GM23338 (cell line): ENCODE measurements around the gene CNTNAP2. TPM values are rescaled to one million over a fixed set of nuclear protein-coding genes. Genes with fewer than 3 reads are reported as not detected.
A peak's percentile ranks its signal among the peaks of the same experiment; 100 is the strongest.
"Not testable (repeated sequence)": the region's sequence is repeated elsewhere in the genome, so short reads cannot be mapped to it uniquely, and the experiment has no call there.

Experiments
- ATAC-seq: fragments of 200-7000 bp; cut with Tn5 transposase; 3 replicates; pipeline ENCODE4 v1.9.1; 2020
- DNase-seq: peaks from one replicate; pipeline ENCODE4 v3.0.0-alpha.2; 2015; ENCODE audit warnings: low spot score
- H2AFZ ChIP-seq: fragments of 200-600 bp; sonication (generic); 2 replicates; pipeline ENCODE4 v1.8.0; 2016; ENCODE audit warnings: antibody characterized with exemption, mild to moderate bottlenecking, moderate library complexity
- H3F3A ChIP-seq: fragments of 200-600 bp; sonication (generic); replicated peaks from 2 replicates; pipeline ENCODE4 v1.8.0; 2017; ENCODE audit warnings: antibody characterized with exemption, mixed run types, low read depth
- H3K27ac ChIP-seq: fragments of 200-600 bp; sonication (generic); 2 replicates; pipeline ENCODE4 v1.6.1; 2016; ENCODE audit warnings: low read depth
- H3K27me3 ChIP-seq: fragments of 200-600 bp; sonication (generic); 2 replicates; pipeline ENCODE4 v1.8.0; 2016; ENCODE audit warnings: mild to moderate bottlenecking, mixed run types, moderate library complexity; ENCODE audit not compliant: insufficient read depth
- H3K36me3 ChIP-seq: fragments of 200-600 bp; sonication (generic); 2 replicates; pipeline ENCODE4 v1.8.0; 2016; ENCODE audit warnings: mild to moderate bottlenecking; ENCODE audit not compliant: insufficient read depth
- H3K4me1 ChIP-seq: fragments of 200-600 bp; sonication (generic); 2 replicates; pipeline ENCODE4 v1.8.0; 2016; ENCODE audit warnings: mild to moderate bottlenecking, moderate library complexity; ENCODE audit not compliant: insufficient read depth
- H3K4me2 ChIP-seq: fragments of 200-600 bp; sonication (generic); 2 replicates; pipeline ENCODE4 v1.7.1; 2017; ENCODE audit warnings: mixed run types
- H3K4me3 ChIP-seq: fragments of 200-600 bp; sonication (generic); 2 replicates; pipeline ENCODE4 v1.6.1; 2016; ENCODE audit warnings: mixed run types
- H3K79me2 ChIP-seq: fragments of 200-600 bp; sonication (generic); replicated peaks from 2 replicates; pipeline ENCODE4 v1.8.0; 2017; ENCODE audit warnings: mild to moderate bottlenecking; ENCODE audit not compliant: insufficient read depth
- H3K9me2 ChIP-seq: fragments of 200-600 bp; sonication (generic); 2 replicates; pipeline ENCODE4 v1.8.0; 2017; ENCODE audit not compliant: insufficient read depth
- H4K20me1 ChIP-seq: fragments of 200-600 bp; sonication (generic); replicated peaks from 2 replicates; pipeline ENCODE4 v1.8.0; 2017; ENCODE audit warnings: mild to moderate bottlenecking; ENCODE audit not compliant: insufficient read depth
- H3K27ac Mint-ChIP-seq: 2 replicates; pipeline ENCODE4 v1.8.0; 2020; ENCODE audit warnings: inconsistent platforms, mild to moderate bottlenecking, moderate library complexity, mixed read lengths
- H3K27me3 Mint-ChIP-seq: 3 replicates; pipeline ENCODE4 v1.8.0; 2022; ENCODE audit warnings: low read depth, mild to moderate bottlenecking, moderate library complexity, mixed read lengths, inconsistent platforms; ENCODE audit not compliant: insufficient read depth, poor library complexity
- H3K36me3 Mint-ChIP-seq: 3 replicates; pipeline ENCODE4 v1.8.0; 2021; ENCODE audit warnings: low read depth, mild to moderate bottlenecking, inconsistent platforms, moderate library complexity, mixed read lengths
- H3K4me1 Mint-ChIP-seq: 3 replicates; pipeline ENCODE4 v1.8.0; 2020; ENCODE audit warnings: mild to moderate bottlenecking, inconsistent platforms, mixed read lengths
- H3K4me3 Mint-ChIP-seq: 3 replicates; pipeline ENCODE4 v1.8.0; 2021; ENCODE audit warnings: moderate library complexity, mild to moderate bottlenecking, inconsistent platforms, mixed read lengths
- H3K9me3 Mint-ChIP-seq: 3 replicates; pipeline ENCODE4 v1.8.0; 2020; ENCODE audit warnings: moderate library complexity, mild to moderate bottlenecking, inconsistent platforms, mixed read lengths
- CTCF ChIP-seq, 2 experiments: fragments of 200-600 bp in 1 of 2; sonication (generic) in 1 of 2; conservative IDR thresholded peaks; 2 replicates each; pipeline versions ENCODE4 v1.5.1 to v1.6.1; 2016 to 2017; ENCODE audit warnings: antibody characterized with exemption in 2 of 2, low read depth in 2 of 2, mild to moderate bottlenecking in 2 of 2, moderate library complexity in 1 of 2
- ETS1 ChIP-seq: IDR thresholded peaks from 2 replicates; pipeline ENCODE4 v1.6.1; 2016; ENCODE audit warnings: antibody characterized with exemption
- POLR2AphosphoS5 ChIP-seq: IDR thresholded peaks from 2 replicates; pipeline ENCODE4 v1.6.1; 2016; ENCODE audit warnings: antibody characterized with exemption, low read depth
- ZNF462 ChIP-seq: fragments of 250-450 bp; sonication (Bioruptor Pico); IDR thresholded peaks from 2 replicates; pipeline ENCODE4 v1.5.0; 2020; ENCODE audit warnings: mild to moderate bottlenecking, moderate library complexity
- polyA plus RNA-seq: library from polyadenylated mRNA; unstranded; fragments of >200 nt; fragmentation: Nextera tagmentation; extraction: Ambion mirVana; gene quantifications from 2 replicates; pipeline ENCODE4 v1.2.1, GENCODE V29; 2016
- total RNA-seq: library from RNA; depleted of rRNA; stranded (reverse); fragments of >200 nt; shearing (Covaris generic); gene quantifications from 2 replicates; pipeline ENCODE4 v1.2.3, GENCODE V29; 2014

Gene CNTNAP2
- total and polyA plus RNA-seq, 2 experiments from 2014 or later, result 38.2 to 61.3 TPM

GRCh38 chr7:148291799-148292198 lies 2175.2 kb downstream of the CNTNAP2 start (continued):
- TF ChIP-seq ZNF462, result no peak
- no peak for TF ChIP-seq ETS1

GRCh38 chr7:148296994-148297644 lies 2180.5 kb downstream of the CNTNAP2 start:
- peaks cover 2% of the 10 kb centered on the region; the same call in 1 of the 3 replicates for H3K36me3 Mint-ChIP-seq
- no peaks in the 10 kb centered on the region for H3F3A ChIP-seq
- ATAC-seq (no peak), DNase-seq (peak; percentile 43)
- no peaks in the 10 kb centered on the region for H4K20me1 ChIP-seq
- H3K4me1 ChIP-seq, result peaks cover 18% of the 10 kb centered on the region
- no peak overlapping the region for H3K27ac Mint-ChIP-seq
- TF ChIP-seq CTCF (conservative IDR thresholded peaks at IDR 0.05; ENCODE audit: low read depth in 2 of 2) (peak in 1 of 2 experiments; percentile 34; a peak in 3 of 4 replicates), POLR2AphosphoS5 (no peak)
- H2AFZ ChIP-seq, result no peak overlapping the region
- H3K4me1 Mint-ChIP-seq, result peaks cover 13% of the 10 kb centered on the region; the same call in 2 of the 3 replicates
- H3K4me3 ChIP-seq, result no peak overlapping the region
- H3K27me3 Mint-ChIP-seq, result peaks cover 2% of the 10 kb centered on the region
- H3K4me2 ChIP-seq, result no peak overlapping the region
- no peaks in the 10 kb centered on the region for H3K79me2 ChIP-seq
- H3K9me2 ChIP-seq, result peaks cover 11% of the 10 kb centered on the region
- no peaks in the 10 kb centered on the region; the same call in 2 of the 3 replicates for H3K9me3 Mint-ChIP-seq
- H3K27me3 ChIP-seq, result no peaks in the 10 kb centered on the region
- H3K4me3 Mint-ChIP-seq, result no peak overlapping the region
- H3K36me3 ChIP-seq, result no peaks in the 10 kb centered on the region
- no peak overlapping the region for H3K27ac ChIP-seq

GRCh38 chr7:148298768-148299167 lies 2182.2 kb downstream of the CNTNAP2 start:
- not testable (repeated sequence) for H4K20me1 ChIP-seq, H3K36me3 Mint-ChIP-seq, H3F3A ChIP-seq, H3K4me3 Mint-ChIP-seq, H3K4me3 ChIP-seq, H3K27me3 Mint-ChIP-seq, H3K27ac Mint-ChIP-seq, H3K27ac ChIP-seq, H3K9me3 Mint-ChIP-seq, H3K79me2 ChIP-seq, H3K36me3 ChIP-seq, ATAC-seq, DNase-seq, H3K4me2 ChIP-seq, H3K27me3 ChIP-seq
- Histone ChIP-seq H3K4me1 (peaks cover 20% of the 10 kb centered on the region), H2AFZ (peak overlapping the region; percentile 89; the same call in 1 of the 2 replicates), H3K9me2 (peaks cover 11% of the 10 kb centered on the region)
- H3K4me1 Mint-ChIP-seq, result peaks cover 13% of the 10 kb centered on the region; the same call in 2 of the 3 replicates
